IPS DF 4.7 (cell line): ENCODE measurements around the gene CCDC182.

ENCODE experiments used
- DNase-seq: peaks from one replicate; pipeline ENCODE4 v3.0.0-alpha.2; 2013; ENCODE audit warnings: low spot score; ENCODE audit errors: extremely low read depth

The CCDC182 gene

GRCh38 chr17:57727630-57728175 lies 17.4 kb downstream of the CCDC182 start:
- DNase-seq: no peak

GRCh38 chr17:57726838-57727237 lies 18.3 kb downstream of the CCDC182 start:
- DNase-seq: no peak

- DNase-seq: no peak
These were observed 18.8 kb downstream of the CCDC182 start for GRCh38 chr17:57726213-57726790.

GRCh38 chr17:57724729-57725125 lies 20.4 kb downstream of the CCDC182 start:
- DNase-seq: no peak

- DNase-seq: no peak
These were observed 20.9 kb downstream of the CCDC182 start for GRCh38 chr17:57724026-57724728.

- DNase-seq: no peak
These were observed 21.6 kb downstream of the CCDC182 start for GRCh38 chr17:57723427-57724025.

GRCh38 chr17:57722704-57723043 lies 22.4 kb downstream of the CCDC182 start:
- DNase-seq: no peak

GRCh38 chr17:57721967-57722703 lies 23.0 kb downstream of the CCDC182 start:
- no peak for DNase-seq

GRCh38 chr17:57720386-57721035 lies 24.6 kb downstream of the CCDC182 start:
- no peak for DNase-seq

- no peak for DNase-seq
These were observed 26.2 kb downstream of the CCDC182 start for GRCh38 chr17:57718878-57719277.

- no peak for DNase-seq
These were observed 29.1 kb downstream of the CCDC182 start for GRCh38 chr17:57715981-57716380.

- no peak for DNase-seq
These were observed 30.4 kb downstream of the CCDC182 start for GRCh38 chr17:57714665-57715180.

GRCh38 chr17:57713140-57713539 lies 32.0 kb downstream of the CCDC182 start:
- DNase-seq: no peak

- DNase-seq: no peak
These were observed 36.7 kb downstream of the CCDC182 start for GRCh38 chr17:57708410-57708809.

GRCh38 chr17:57707892-57708291 lies 37.2 kb downstream of the CCDC182 start:
- peak; percentile 14 for DNase-seq

- no peak for DNase-seq
These were observed 38.3 kb downstream of the CCDC182 start for GRCh38 chr17:57706761-57707160.

- DNase-seq: no peak
These were observed 39.0 kb downstream of the CCDC182 start for GRCh38 chr17:57705921-57706695.

- DNase-seq: no peak
These were observed 40.7 kb downstream of the CCDC182 start for GRCh38 chr17:57704448-57704847.

GRCh38 chr17:57703273-57703672 lies 41.8 kb downstream of the CCDC182 start:
- no peak for DNase-seq

- DNase-seq: no peak
These were observed 44.0 kb downstream of the CCDC182 start for GRCh38 chr17:57701124-57701523.
